ENCODE data around the gene SPAG17. TPM values are rescaled to one million over a fixed set of nuclear protein-coding genes. Genes with fewer than 3 reads are reported as not detected.
A peak's percentile ranks its signal among the peaks of the same experiment; 100 is the strongest.

SPAG17 gene
- total RNA-seq, 4 donors from 2014 or later: 0.13 to 3.1 (median 1.4) TPM

DNA sequence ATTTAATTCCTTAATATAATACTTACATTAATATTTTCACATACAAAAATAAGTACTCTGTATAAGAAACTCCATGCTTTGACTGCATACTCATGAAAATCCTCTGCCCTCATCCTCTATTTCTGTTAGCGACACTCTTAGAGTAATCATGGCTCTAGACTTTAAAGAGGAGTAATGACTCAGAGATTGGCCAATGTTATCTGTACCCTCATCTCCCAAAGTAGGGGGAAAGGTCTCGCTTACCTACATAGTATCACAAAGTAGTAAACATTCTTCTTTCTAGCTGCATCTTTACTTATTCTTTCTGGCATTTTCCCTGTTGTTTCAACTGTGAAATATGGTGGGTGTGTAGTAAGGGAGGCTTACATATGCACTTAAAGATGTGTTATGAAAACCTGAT lies 29.8 kb upstream of the SPAG17 start:
- WGBS: 83% methylated on average over 2 of the region's 2 CpGs
- Histone ChIP-seq H3K9me3 (no peaks in the 10 kb centered on the region), H3K4me3 (no peak overlapping the region), H3K27ac (no peak overlapping the region), H3K4me1 (peaks cover 4% of the 10 kb centered on the region), H3K27me3 (no peaks in the 10 kb centered on the region), H3K36me3 (no peaks in the 10 kb centered on the region)
- no peak for DNase-seq (ENCODE audit: low spot score in 2 of 2)
- TF ChIP-seq, protein P1, sequence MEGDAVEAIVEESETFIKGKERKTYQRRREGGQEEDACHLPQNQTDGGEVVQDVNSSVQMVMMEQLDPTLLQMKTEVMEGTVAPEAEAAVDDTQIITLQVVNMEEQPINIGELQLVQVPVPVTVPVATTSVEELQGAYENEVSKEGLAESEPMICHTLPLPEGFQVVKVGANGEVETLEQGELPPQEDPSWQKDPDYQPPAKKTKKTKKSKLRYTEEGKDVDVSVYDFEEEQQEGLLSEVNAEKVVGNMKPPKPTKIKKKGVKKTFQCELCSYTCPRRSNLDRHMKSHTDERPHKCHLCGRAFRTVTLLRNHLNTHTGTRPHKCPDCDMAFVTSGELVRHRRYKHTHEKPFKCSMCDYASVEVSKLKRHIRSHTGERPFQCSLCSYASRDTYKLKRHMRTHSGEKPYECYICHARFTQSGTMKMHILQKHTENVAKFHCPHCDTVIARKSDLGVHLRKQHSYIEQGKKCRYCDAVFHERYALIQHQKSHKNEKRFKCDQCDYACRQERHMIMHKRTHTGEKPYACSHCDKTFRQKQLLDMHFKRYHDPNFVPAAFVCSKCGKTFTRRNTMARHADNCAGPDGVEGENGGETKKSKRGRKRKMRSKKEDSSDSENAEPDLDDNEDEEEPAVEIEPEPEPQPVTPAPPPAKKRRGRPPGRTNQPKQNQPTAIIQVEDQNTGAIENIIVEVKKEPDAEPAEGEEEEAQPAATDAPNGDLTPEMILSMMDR (IDR thresholded peaks at IDR 0.05): no peak
- TF ChIP-seq EP300 (IDR thresholded peaks at IDR 0.05) (no peak), POLR2AphosphoS5 (IDR thresholded peaks at IDR 0.05) (no peak), POLR2A (IDR thresholded peaks at IDR 0.05) (no peak)

DNA sequence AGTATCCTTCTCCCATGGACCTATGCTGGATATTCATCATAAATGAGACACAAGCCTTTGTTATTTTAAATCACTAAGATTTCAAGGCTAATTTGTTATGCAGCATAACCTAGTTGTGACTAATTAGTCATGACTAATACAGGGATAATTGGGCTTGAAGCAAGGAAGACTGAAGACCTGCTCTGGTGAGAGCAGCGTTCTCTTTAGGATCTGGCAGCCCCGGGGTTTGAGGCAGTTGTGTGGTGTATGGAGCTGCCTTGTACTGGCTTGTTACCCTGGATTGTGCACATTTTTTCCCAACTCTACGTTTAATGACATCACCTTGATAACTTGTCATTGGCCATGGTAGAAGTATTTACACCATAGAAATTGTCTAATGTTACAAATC lies 25.7 kb upstream of the SPAG17 start:
- no peak overlapping the region for H3K4me3 ChIP-seq
- TF ChIP-seq POLR2A (IDR thresholded peaks at IDR 0.05): no peak
- TF ChIP-seq EP300 (IDR thresholded peaks at IDR 0.05): no peak
- TF ChIP-seq, protein P1 (IDR thresholded peaks at IDR 0.05): no peak
- no peak for TF ChIP-seq POLR2AphosphoS5 (IDR thresholded peaks at IDR 0.05)

GRCh38 chr1:118210051-118210722 lies 25.2 kb upstream of the SPAG17 start:
- Histone ChIP-seq H3K27me3 (no peaks in the 10 kb centered on the region), H3K27ac (no peak overlapping the region), H3K36me3 (no peaks in the 10 kb centered on the region), H3K4me1 (peaks cover 16% of the 10 kb centered on the region), H3K4me3 (no peak overlapping the region), H3K9me3 (no peaks in the 10 kb centered on the region)
- DNase-seq (ENCODE audit: low spot score in 2 of 2): no peak
- TF ChIP-seq POLR2AphosphoS5 (IDR thresholded peaks at IDR 0.05) (no peak), POLR2A (IDR thresholded peaks at IDR 0.05) (no peak), EP300 (IDR thresholded peaks at IDR 0.05) (no peak)
- TF ChIP-seq, protein P1 (IDR thresholded peaks at IDR 0.05): no peak
- WGBS: 93% methylated on average over 1 of the region's 1 CpG

More for the DNA sequence above, 25.7 kb upstream of the SPAG17 start:
- peaks cover 16% of the 10 kb centered on the region for H3K4me1 ChIP-seq
- DNase-seq (ENCODE audit: low spot score in 2 of 2): no peak
- H3K9me3 ChIP-seq: no peaks in the 10 kb centered on the region
- H3K27me3 ChIP-seq: no peaks in the 10 kb centered on the region
- no peak overlapping the region for H3K27ac ChIP-seq
- WGBS: 57% methylated on average over 3 of the region's 3 CpGs
- H3K36me3 ChIP-seq: no peaks in the 10 kb centered on the region

DNA sequence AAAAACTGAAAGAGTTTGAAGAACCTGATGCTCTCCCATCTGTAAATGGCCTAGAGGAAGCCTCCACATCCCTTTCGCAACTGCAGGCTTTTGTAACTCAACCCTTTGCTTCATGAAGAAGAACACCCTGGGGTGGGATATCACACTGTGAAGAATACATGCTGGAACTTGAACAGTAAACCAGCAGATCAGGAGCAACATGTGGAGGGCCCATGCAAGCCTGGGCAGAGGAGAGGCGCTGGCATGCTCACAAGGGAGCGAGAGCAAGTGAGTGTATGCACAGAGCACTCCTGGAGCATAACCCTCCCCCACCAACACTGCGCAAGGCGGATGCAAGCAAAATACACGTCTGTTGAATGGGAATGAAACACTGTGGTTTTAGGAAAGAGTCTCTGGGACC lies 24.6 kb upstream of the SPAG17 start:
- peak in 1 of 2 donors; percentile 62 for DNase-seq (ENCODE audit: low spot score in 2 of 2)
- TF ChIP-seq EP300 (IDR thresholded peaks at IDR 0.05): no peak
- TF ChIP-seq, protein P1 (IDR thresholded peaks at IDR 0.05): no peak
- peak in 1 of 3 donors; percentile 82 for TF ChIP-seq POLR2AphosphoS5 (IDR thresholded peaks at IDR 0.05)
- TF ChIP-seq POLR2A (IDR thresholded peaks at IDR 0.05): no peak
- no peak overlapping the region for H3K4me3 ChIP-seq
- H3K27me3 ChIP-seq: no peaks in the 10 kb centered on the region
- peaks cover 16% of the 10 kb centered on the region for H3K4me1 ChIP-seq
- H3K9me3 ChIP-seq: no peaks in the 10 kb centered on the region
- H3K36me3 ChIP-seq: no peaks in the 10 kb centered on the region
- 56% methylated on average over 6 of the region's 6 CpGs for WGBS
- H3K27ac ChIP-seq: no peak overlapping the region

DNA sequence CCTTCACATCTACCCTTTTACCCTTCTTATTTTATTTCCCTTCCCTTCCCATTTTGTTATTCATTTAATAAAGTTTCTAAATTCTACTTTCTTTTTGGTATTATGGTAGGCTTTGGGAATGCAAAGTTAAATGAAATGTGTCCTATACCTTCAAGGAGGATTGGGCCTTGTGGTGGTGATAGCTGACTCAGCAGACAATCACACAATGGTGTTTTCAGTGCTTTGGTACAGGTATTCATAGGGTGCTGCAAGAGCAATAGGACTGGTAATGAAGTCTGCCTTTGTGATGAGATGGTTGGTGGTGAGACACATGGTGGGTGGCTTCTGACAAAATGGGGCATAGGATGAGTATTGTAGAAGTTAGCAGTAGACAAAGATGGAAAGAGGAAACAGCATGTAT lies 21.9 kb upstream of the SPAG17 start:
- Histone ChIP-seq H3K4me1 (peaks cover 21% of the 10 kb centered on the region), H3K4me3 (no peak overlapping the region), H3K27me3 (no peaks in the 10 kb centered on the region), H3K9me3 (no peaks in the 10 kb centered on the region), H3K27ac (no peak overlapping the region), H3K36me3 (no peaks in the 10 kb centered on the region)
- no peak for DNase-seq (ENCODE audit: low spot score in 2 of 2)
- TF ChIP-seq, protein P1 (IDR thresholded peaks at IDR 0.05): no peak
- TF ChIP-seq EP300 (IDR thresholded peaks at IDR 0.05): no peak
- TF ChIP-seq POLR2AphosphoS5 (IDR thresholded peaks at IDR 0.05): no peak
- no peak for TF ChIP-seq POLR2A (IDR thresholded peaks at IDR 0.05)

Data from suprapubic skin (tissue), 4 donors.